HG02642 (cell line): ENCODE data around the gene KIF19.
"Not testable (repeated sequence)": the region's sequence is repeated elsewhere in the genome, so short reads cannot be mapped to it uniquely, and the experiment has no call there.

Experiments
- ATAC-seq: cut with Tn5 transposase; IDR thresholded peaks from one replicate; pipeline ENCODE4 v1.9.1; 2021; ENCODE audit warnings: mild to moderate bottlenecking; ENCODE audit not compliant: unreplicated experiment, poor library complexity

KIF19 gene

GRCh38 chr17:74386386-74386785 is 60.4 kb downstream of the KIF19 start:
- ATAC-seq: no peak

- ATAC-seq: no peak
Observed at GRCh38 chr17:74387365-74388218, 61.6 kb downstream of the KIF19 start.

DNA sequence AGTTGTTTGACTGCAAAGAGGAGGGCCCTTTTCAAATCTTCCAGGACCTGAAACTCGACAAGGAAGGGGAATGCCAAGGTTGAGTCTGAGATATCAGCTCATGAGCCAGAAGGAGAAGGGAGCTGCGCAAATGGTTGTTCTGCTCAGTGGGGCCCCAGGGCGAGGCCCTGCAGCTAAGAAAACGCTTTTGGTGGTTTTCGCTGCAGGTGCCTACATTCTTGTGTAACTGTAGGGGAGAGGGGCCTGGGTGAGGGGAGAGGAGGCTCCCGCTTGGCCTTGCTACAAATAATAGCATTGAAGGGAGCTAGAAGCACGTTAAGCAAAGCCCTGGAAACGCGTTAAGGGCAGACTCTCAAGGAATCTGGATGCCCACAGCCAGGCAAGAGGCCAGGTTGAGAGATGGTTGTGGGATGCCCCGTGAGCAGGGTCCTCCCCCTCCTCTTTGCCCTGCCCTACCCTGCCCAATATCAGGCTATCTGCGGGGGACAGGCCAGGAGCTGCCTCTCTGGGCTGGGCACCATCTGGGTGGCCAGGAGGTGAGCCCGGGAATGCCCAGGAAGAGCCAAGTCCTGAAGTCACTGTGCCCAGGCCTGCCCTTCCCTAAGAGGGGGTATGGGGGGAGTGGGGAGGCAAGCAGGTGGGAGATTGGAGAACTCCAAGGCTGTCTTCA is 63.2 kb downstream of the KIF19 start:
- no peak for ATAC-seq

DNA sequence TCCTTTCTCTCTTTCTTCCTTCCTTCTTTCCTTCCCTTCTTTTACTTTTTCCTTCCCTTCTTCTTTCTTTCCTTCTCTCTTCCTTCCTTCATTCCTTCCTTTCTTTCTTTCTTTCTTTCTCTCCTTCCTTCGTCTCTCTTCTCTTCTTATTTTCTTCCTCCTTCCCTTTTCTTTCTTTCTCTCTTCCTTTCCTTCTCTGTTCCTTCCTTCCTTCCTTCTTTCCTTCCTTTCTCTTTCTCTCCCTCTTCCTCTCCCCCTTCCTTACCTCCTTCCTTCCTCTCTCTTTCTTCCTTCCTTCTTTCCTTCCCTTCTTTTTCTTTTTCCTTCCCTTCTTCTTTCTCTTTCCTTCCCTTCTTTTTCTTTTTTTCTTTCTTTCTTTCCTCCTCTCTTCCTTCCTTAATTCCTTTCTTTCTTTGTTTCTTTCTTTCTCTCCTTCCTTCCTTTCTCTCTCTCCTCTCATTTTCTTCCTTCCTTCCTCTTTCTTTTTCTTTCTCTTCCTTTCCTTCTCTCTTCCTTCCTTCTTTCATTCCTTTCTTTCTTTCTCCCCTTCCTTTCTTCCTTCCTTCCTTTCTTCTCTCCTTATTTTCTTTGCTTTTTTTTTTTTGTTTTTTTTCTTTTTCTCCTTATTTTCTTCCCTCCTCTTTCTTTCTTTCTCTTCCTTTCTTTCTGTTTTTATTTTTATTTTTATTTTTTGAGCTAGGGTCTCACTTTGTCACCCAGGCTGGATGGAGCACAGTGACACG is 64.1 kb downstream of the KIF19 start:
- no peak for ATAC-seq

- no peak for ATAC-seq
Observed at GRCh38 chr17:74390680-74391653, 64.9 kb downstream of the KIF19 start.

DNA sequence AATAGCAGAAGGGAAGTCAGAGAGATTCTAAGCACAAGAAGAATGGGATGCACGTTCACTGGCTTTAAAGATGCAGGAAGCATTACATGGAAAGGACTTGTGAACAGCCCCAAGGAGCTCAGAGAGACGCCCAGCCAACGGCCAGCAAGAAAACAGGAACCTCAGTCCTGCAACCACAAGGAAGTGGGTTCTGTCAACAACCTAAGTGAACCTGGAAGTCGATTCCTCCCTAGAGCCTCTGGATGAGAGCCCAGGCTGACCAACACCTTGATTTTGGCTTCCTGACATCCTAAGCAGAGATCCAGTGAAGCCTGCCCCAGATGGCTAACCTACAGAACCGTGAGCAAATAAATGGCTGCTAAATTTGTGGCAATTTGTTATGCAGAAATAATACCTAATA is 65.7 kb downstream of the KIF19 start:
- no peak for ATAC-seq

DNA sequence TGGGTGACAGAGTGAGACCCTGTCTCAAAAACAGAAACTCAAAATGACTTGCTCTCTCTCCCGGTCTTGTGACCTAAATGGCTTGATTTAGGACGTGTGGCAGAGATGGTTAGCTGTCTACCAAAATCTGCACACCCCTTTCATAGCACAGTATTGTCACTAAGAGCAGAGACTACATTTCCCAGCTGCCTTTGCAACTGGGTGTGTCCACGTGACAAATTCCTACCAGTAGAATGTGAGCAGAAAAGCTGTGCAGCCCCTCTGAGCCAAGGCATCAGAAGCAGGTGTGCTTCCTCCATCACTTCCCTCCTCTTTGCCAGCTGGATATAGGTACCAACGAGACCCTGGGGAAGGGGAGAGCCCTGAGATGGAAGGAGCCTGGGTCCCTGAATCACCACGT is 66.8 kb downstream of the KIF19 start:
- no peak for ATAC-seq

GRCh38 chr17:74393346-74393942 is 67.4 kb downstream of the KIF19 start:
- no peak for ATAC-seq

GRCh38 chr17:74394275-74394950 is 68.4 kb downstream of the KIF19 start:
- no peak for ATAC-seq

DNA sequence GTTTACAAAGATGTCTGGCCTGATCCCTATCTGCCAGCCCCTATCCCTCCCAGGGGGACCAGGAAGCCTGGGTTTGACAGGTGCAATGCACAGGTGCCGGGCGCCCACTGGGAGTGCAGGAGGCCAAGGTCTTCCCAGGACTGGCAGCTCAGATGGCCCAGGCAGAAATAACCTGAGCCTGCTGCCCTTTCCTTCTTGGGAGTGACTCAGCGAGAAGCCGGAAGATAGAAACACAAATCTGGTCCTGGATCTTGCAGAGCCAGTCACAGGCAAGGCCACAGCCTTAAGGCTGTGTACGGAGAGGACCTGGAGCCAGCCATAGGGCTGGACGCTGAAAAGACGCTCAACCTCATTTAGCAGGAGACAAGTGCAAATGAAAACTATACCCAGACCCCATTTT is 69.0 kb downstream of the KIF19 start:
- ATAC-seq: no peak

DNA sequence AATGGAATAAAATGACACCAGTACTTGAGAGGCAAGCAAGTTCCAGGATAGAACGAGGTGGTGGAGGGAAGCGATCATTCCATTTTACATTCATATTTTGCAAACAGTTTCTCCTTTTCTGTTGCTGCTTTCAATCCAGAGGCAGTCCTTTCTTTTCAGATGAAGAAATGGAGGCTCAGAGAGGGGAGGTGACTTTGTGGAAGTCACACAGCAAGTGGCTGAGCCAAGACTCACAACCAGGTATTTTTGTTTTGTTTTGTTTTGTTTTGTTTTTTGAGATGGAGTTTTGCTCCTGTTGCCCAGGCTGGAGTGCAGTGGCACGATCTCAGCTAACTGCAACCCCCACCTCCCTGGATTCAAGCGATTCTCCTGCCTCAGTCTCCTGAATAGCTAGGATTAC is 70.5 kb downstream of the KIF19 start:
- no peak for ATAC-seq

DNA sequence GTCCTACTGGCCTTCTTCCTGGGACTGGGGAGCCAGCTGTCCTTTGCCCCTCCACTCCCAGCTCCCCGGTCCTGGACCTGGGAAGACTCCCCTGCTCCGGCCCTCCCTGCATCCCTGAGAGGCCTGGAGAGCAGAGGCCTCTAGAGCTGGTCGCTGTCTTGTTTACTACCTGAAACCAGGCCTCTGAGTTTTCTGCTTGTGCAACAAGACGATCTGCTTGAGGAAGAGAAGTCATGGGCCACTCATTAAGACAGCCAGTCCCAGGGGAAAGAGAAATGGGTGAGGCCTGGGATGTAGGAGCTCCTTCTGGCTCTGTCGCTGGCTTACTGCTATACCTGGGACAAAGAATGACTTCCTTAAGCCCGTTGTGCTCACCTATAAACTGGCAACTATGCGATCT is 76.0 kb downstream of the KIF19 start:
- ATAC-seq: no peak

- no peak for ATAC-seq
Observed at GRCh38 chr17:74403512-74404137, 77.6 kb downstream of the KIF19 start.

GRCh38 chr17:74404218-74404617 is 78.2 kb downstream of the KIF19 start:
- no peak for ATAC-seq

DNA sequence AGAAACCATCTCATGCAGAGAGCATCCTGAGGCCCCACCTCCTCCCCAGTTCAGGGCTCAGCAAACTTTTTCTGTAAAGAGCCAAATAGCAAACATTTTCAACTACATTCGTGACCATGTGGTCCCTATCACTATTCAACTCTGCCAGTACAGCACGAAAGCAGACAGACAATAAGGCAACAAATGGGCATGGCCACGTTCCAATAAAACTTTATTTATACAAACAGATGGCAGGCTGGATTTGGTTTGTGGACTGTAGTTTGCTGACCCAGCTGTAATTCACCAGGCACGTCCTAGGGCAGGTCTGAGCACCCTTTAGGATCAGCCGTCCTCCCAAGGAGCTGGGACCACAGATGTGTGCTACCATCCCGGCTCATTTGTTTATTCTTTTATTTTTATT is 78.8 kb downstream of the KIF19 start:
- no peak for ATAC-seq

DNA sequence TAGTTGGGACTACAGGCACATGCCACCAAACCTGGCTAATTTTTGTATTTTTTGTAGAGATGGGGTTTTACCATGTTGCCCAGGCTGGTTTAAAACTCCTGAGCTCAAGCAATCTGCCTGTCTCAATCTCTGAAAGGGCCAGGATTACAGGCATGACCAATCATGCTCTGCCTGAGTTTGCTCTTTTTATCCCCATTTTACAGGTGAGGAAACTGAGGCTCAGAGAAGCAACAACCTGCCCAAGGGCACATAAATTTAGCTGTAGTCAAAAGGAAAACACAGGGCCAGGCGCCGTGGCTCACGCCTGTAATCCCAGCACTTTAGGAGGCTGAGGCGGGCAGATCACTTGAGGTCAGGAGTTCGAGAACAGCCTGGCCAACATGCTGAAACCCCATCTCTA is 79.3 kb downstream of the KIF19 start:
- ATAC-seq: not testable (repeated sequence)
